Gastroesophageal sphincter (tissue), 3 donors: ENCODE measurements around the gene AUTS2.

Experiments
- POLR2A ChIP-seq, 2 donors: fragments of 450-650 bp; IDR thresholded peaks; one replicate each; pipeline ENCODE4 v1.6.1; 2017; ENCODE audit warnings: antibody characterized with exemption in 2 of 2, mild to moderate bottlenecking in 2 of 2, moderate library complexity in 1 of 2
- POLR2AphosphoS5 ChIP-seq: sonication (generic); formaldehyde crosslinking; IDR thresholded peaks from one replicate; pipeline ENCODE4 v1.6.1; 2017; ENCODE audit warnings: antibody characterized with exemption
- TF ChIP-seq, protein P1 (sequence below), 4 experiments: fragments of 200-600 bp in 2 of 4; fragments of 450-650 bp in 2 of 4; sonication (generic) in 1 of 4; IDR thresholded peaks; one replicate each; pipeline ENCODE4 v1.5.1; 2017 to 2019; ENCODE audit warnings: antibody characterized with exemption in 4 of 4, mild to moderate bottlenecking in 2 of 4, moderate library complexity in 2 of 4

DNA sequence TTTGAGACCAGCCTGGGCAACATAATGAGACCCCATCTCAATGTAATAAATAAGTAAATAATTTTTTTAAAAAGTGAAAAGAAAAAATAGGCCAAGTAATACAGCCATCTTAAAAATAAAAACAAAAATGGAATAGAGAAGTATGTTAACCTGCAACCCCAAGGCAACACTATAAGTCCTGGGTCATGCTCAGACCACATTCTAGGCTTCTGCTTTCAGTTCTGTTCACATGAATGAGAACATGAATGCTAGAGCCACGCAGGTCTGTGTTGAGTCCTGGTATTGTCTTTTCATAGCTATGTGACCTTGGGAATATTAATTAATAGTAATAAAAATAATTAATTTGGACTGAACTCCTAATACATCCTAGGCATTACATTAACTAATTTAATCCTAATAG is 284.0 kb downstream of the AUTS2 start:
- TF ChIP-seq POLR2A (IDR thresholded peaks at IDR 0.05) (no peak), POLR2AphosphoS5 (no peak)
- TF ChIP-seq, protein P1, sequence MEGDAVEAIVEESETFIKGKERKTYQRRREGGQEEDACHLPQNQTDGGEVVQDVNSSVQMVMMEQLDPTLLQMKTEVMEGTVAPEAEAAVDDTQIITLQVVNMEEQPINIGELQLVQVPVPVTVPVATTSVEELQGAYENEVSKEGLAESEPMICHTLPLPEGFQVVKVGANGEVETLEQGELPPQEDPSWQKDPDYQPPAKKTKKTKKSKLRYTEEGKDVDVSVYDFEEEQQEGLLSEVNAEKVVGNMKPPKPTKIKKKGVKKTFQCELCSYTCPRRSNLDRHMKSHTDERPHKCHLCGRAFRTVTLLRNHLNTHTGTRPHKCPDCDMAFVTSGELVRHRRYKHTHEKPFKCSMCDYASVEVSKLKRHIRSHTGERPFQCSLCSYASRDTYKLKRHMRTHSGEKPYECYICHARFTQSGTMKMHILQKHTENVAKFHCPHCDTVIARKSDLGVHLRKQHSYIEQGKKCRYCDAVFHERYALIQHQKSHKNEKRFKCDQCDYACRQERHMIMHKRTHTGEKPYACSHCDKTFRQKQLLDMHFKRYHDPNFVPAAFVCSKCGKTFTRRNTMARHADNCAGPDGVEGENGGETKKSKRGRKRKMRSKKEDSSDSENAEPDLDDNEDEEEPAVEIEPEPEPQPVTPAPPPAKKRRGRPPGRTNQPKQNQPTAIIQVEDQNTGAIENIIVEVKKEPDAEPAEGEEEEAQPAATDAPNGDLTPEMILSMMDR (IDR thresholded peaks at IDR 0.05): no peak
